HG02885 (cell line): ENCODE measurements around the gene STEAP1B.
"Not testable (repeated sequence)": the region's sequence is repeated elsewhere in the genome, so short reads cannot be mapped to it uniquely, and the experiment has no call there.

Experiments
- ATAC-seq: cut with Tn5 transposase; IDR thresholded peaks from one replicate; pipeline ENCODE4 v1.9.1; 2021; ENCODE audit warnings: mild to moderate bottlenecking; ENCODE audit not compliant: unreplicated experiment, poor library complexity

The STEAP1B gene

GRCh38 chr7:22499888-22500689 lies at the start of gene STEAP1B:
Gene STEAP1B (minus strand): TSS chr7:22500188. CDS start chr7:22494855, 5,333 bp downstream.
- peak; percentile 92 for ATAC-seq

DNA sequence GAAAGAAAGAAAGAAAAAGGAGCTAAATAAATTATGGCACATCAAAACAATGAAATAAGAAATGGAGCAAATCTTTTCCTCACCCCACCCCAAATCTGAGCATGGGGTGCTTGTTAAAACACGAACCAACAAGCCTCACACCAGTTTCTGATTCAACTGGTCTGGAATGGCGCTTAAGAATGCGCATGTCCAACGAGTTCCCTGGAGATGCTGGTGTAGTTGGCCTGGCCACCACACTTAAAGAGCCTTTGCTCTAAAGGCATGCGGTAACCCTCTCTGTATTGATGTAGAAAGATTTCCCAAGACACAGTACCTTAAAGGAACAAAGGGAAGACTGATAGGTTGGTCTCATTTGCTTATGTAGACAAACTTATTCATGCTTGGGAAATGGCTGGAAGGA lies 49.1 kb upstream of the STEAP1B start:
- ATAC-seq = no peak

DNA sequence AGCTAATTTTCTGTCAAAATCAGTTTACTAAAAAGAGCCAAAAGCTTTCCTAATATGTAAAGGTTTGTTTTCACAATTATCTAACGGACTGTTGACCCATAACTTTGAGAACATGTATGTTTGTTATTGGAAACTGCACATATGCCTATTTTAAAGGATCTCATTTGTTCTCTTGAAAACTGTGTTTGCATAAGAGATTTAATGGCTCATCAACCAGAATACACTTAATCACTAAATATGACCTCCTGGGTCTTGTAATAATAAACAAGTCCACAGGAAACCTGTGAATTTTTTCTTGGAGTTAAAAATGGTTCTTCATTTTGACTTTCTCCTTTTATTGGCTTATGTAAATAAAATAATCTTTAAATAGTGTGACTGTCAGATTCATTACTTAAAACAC lies 48.3 kb upstream of the STEAP1B start:
- ATAC-seq = no peak

- no peak for ATAC-seq
Measured at GRCh38 chr7:22546769-22547168, 46.8 kb upstream of the STEAP1B start.

DNA sequence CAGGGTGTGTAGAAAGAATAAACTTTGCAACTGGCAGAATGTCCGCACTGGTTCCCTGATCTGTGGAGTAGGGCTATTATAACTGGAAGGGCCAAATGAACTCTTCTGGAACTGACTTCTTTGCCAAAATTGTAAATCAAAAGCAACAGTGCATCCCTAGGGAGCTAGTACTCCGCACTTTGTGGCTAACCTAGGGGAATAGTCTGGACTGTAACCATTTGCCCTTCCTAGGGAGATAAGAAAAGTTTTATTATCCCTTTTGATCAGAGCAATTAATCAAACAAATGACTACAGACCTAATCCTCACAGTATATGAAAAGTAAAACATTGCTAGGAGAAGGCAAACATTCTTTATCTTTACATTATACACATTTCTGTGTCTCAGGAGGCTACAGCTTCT lies 45.5 kb upstream of the STEAP1B start:
- ATAC-seq = no peak

- no peak for ATAC-seq
Measured at GRCh38 chr7:22544245-22544644, 44.3 kb upstream of the STEAP1B start.

DNA sequence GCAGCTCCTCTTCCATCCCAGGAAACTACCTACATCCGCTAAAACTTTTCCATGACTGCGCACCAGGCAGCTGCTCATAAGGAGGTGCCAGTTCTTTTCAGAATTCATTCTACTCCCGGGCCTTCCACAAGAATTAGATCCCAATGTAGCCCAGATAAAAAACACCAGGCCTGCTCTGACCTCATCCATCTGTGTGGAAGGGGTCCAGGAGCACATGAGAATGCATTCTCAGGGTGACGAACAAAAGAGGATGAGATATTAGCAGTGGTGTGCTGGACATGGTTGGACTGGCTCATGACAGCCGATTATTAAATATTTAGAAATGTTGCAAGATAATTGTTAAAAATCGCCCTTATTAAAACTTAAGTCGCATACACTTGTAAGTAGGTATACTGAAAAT lies 43.2 kb upstream of the STEAP1B start:
- no peak for ATAC-seq

DNA sequence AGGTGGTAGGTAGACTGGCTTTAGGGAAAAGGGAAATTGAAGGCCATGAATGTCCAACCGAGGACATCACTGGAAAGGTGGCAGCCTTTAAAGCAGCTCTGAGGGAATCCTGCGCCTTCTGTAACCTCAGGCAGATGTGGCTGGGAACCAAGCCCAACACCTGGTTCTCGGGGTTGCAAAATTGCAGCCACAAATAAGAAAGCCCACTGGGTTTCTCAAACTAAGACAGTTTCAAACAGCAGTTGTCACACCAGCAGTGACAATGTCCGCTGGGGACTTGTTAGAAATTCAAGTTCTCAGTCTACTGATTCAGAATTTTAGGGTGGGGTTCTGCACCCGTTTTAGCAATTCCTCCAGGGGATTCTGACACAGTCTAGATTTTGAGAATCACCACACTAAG lies 42.7 kb upstream of the STEAP1B start:
- ATAC-seq = no peak

DNA sequence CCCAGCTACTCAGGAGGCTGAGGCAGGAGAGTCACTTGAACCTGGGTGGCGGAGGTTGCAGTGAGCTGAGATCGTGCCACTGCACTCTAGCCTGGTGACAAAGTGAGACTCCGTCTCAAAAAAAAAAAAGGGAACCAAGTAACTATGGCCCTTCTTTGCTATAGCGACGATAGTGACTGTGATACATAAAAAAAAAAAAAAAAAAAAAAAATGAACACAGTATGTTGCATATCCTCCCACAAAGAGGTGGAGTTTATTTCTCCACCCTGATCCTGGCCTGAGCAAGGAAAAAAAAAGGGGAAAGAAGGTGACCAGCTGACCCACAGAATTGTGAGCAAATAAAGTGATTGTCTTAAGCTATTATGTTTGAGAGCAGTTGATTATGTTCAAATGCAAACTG lies 42.3 kb upstream of the STEAP1B start:
- ATAC-seq = no peak

- ATAC-seq = no peak
Measured at GRCh38 chr7:22541789-22542188, 41.8 kb upstream of the STEAP1B start.

GRCh38 chr7:22528537-22528936 lies 28.5 kb upstream of the STEAP1B start:
- ATAC-seq = not testable (repeated sequence)

DNA sequence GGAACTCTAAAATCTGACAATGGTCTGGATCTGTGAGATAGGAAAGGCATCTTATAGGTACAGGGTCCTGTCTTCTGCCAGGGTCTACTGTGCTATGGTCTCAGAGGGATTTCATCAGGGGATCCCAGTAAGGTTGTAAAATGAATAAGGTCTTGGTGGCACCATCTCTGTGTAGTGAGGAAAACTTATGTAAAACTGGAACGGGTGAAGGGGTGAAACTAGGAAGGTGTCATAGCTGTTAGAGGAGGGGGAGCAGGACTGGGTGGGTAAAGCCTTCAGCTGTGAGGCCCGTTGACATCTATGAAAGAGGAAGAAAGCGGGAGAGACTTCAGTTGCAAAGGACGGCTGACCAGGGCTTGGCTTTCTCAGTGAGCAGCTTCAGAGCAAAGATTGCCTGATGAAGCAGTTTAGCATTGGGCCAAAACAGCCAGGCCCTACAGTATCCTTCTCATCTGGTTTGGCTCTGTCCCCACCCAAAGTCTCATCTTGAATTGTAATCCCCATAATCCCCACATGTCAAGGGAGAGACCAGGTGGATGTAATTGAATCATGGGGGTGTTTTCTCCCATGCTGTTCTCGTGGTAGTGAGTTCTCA lies 24.5 kb upstream of the STEAP1B start:
- not testable (repeated sequence) for ATAC-seq

DNA sequence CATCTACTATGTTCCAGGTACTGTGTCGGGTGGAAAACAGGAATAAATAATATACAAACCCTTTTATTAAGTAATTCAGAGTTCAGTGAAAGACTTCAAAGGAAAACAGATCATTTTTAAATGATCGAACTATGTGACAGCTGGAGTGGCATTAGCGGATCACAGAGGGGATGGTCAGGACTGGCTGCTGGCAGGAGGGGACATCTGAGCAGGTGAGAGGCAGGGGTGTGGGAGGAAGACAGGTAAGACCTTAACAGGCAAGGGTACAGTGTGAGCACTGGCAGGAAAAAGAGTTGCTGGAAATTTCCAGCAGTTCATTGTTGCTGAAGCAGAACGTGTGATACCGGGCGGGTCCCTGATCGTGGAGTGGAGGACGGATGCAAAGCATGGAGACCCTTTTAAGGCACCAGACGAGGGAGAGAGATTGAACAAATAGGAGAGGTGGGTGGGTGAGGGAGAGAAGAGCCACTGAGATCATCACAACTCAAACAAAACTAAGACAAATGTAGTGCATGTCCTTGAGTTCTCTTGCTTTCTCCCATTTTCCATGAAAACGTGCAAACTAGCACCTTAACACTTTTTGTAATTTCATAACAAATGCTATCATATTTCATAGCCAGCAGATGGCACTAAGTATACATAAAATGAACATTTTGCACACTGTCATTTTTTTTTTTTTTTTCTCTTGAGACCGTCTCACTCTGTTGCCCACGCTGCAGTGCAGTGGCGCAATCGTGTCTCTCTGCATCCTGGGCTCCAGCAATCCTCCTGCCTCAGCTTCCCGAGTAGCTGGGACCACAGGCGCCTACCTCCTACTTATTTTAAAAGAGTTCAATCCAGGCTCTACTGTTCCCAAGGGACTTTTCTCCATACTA lies 23.7 kb upstream of the STEAP1B start:
- ATAC-seq = peak; percentile 70

GRCh38 chr7:22519560-22519959 lies 19.6 kb upstream of the STEAP1B start:
- ATAC-seq = not testable (repeated sequence)

DNA sequence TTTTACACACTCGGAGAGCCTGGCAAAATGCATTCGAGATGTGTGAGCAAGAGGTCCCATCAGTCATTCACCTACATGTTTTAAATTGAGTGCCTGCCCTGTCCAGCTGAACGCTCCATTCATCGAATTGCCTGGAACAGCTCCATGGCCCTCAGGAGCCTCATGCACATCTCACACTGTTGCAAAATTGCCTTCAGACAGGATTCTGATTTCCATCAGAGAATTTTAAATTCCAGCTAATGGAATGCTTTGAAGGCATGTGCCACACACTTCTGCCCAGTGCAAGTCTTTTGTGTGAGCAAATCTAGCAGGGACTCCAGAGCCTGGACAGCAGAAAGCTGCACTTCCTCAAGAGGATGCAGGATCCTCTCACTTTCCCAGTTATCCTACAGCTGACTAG lies 17.0 kb upstream of the STEAP1B start:
- not testable (repeated sequence) for ATAC-seq

- ATAC-seq = not testable (repeated sequence)
Measured at GRCh38 chr7:22514963-22515362, 15.0 kb upstream of the STEAP1B start.

GRCh38 chr7:22507320-22507719 lies 7.3 kb upstream of the STEAP1B start:
- ATAC-seq = not testable (repeated sequence)

GRCh38 chr7:22506316-22507020 lies 6.5 kb upstream of the STEAP1B start:
- ATAC-seq = not testable (repeated sequence)

DNA sequence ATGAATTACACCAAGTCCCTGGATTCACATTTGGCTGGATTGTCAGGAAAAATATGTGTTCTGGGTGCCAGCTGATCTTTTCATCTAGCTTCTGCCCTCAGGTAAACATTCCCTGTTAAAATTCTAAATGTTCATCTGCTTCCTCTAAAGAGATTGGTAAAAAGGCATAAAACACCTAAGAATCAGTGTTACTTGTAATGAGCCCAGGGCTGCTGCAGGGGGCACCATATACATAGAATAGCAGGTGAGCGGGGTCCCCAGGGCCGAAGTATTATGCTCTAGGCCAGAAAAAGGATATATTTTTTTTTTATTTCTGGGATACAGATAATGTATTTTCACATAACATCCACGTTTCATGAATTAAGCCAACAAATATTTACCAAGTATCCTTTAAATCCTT lies 4.5 kb upstream of the STEAP1B start:
- ATAC-seq = not testable (repeated sequence)

GRCh38 chr7:22502104-22502503 lies 2.1 kb upstream of the STEAP1B start:
- not testable (repeated sequence) for ATAC-seq
